ENCODE results near the gene ARL8A. TPM values are rescaled to one million over a fixed set of nuclear protein-coding genes. Genes with fewer than 3 reads are reported as not detected.
"Not testable (repeated sequence)": the region's sequence is repeated elsewhere in the genome, so short reads cannot be mapped to it uniquely, and the experiment has no call there.

The ARL8A gene
- total RNA-seq, 4 donors from 2014 or later: 34.9 to 57.5 (median 43.6) TPM

GRCh38 chr1:202186327-202186726 lies 41.8 kb upstream of the ARL8A start:
- peaks cover 83% of the 10 kb centered on the region for H3K27me3 ChIP-seq
- no peak for ATAC-seq
- no peaks in the 10 kb centered on the region for H3K9me3 ChIP-seq
- H3K4me3 ChIP-seq: no peak overlapping the region
- 86 to 100% methylated on average over 1 to 2 of the region's 7 CpGs for WGBS, 2 donors (ENCODE audit: low coverage in 1 of 2)
- TF ChIP-seq EP300 (IDR thresholded peaks at IDR 0.05) (no peak), POLR2AphosphoS5 (IDR thresholded peaks at IDR 0.05) (no peak), POLR2A (IDR thresholded peaks at IDR 0.05) (no peak), CTCF (IDR thresholded peaks at IDR 0.05) (no peak)
- H3K27ac ChIP-seq: no peak overlapping the region
- peaks cover 0 to 8% (median 2%) of the 10 kb centered on the region in 3 donors for H3K4me1 ChIP-seq
- no peaks in the 10 kb centered on the region for H3K36me3 ChIP-seq

GRCh38 chr1:202184750-202185460 lies 40.4 kb upstream of the ARL8A start:
- no peak overlapping the region for H3K4me3 ChIP-seq
- TF ChIP-seq POLR2AphosphoS5 (IDR thresholded peaks at IDR 0.05): no peak
- TF ChIP-seq CTCF (IDR thresholded peaks at IDR 0.05): peak in 3 of 4 experiments; percentile 54 to 83 (median 75)
- peaks cover 0 to 8% (median 2%) of the 10 kb centered on the region in 3 donors for H3K4me1 ChIP-seq
- 20% methylated on average over 2 of the region's 19 CpGs; no CpG with 5 or more reads in 1 of the 2 donors for WGBS, 2 donors (ENCODE audit: low coverage in 1 of 2)
- no peaks in the 10 kb centered on the region for H3K36me3 ChIP-seq
- no peaks in the 10 kb centered on the region for H3K9me3 ChIP-seq
- peaks cover 94% of the 10 kb centered on the region for H3K27me3 ChIP-seq
- peak; percentile 74 for ATAC-seq
- no peak overlapping the region for H3K27ac ChIP-seq

DNA sequence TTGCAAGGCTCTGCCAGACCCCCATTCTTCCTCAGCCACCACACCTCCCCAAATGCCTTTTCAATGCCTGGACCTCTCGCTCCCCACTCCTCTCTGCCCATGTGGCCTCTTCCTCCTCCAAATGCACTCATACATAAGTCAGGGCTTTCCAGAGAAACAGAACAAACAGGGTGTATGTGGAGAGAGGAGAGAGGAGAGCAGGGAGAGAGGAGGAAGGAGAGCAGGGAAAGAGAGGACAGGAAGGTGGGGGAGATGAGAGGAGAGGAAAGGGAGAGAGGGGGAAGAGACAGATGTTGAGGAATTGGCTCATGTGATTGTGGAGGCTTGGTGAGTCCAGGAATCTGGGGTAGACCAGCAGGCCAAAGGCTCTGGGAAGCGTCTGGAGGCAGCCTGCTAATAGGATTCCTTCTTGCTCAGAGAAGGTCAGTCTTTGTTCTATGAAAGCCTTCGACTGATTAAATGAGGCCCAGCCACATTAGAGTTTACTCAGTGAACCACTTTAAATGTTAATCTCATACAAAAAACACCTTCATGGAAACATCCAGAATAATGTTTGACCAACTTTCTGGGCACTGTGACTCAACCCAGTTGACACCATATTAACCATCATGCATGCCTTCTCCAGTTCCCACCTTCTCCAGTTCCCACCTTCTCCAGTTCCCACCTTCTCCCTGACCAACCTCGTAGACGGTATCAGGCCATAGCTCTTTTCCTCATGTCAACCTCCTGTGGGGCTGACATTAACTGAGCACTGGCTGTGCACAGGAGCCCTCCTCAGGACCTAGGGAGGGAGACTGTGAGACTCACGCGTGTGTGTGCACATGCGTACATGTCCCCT lies 37.7 kb upstream of the ARL8A start:
- H3K4me1 ChIP-seq: peaks cover 0 to 8% (median 2%) of the 10 kb centered on the region in 3 donors
- TF ChIP-seq POLR2A (IDR thresholded peaks at IDR 0.05) (no peak), CTCF (IDR thresholded peaks at IDR 0.05) (no peak), EP300 (IDR thresholded peaks at IDR 0.05) (no peak), POLR2AphosphoS5 (IDR thresholded peaks at IDR 0.05) (no peak)
- H3K36me3 ChIP-seq: no peaks in the 10 kb centered on the region
- H3K27me3 ChIP-seq: peaks cover 80% of the 10 kb centered on the region
- H3K9me3 ChIP-seq: no peaks in the 10 kb centered on the region
- H3K4me3 ChIP-seq: no peak overlapping the region
- WGBS, 2 donors (ENCODE audit: low coverage in 1 of 2): 91 to 92% methylated on average over 7 of the region's 8 CpGs
- no peak overlapping the region for H3K27ac ChIP-seq
- no peak for ATAC-seq

DNA sequence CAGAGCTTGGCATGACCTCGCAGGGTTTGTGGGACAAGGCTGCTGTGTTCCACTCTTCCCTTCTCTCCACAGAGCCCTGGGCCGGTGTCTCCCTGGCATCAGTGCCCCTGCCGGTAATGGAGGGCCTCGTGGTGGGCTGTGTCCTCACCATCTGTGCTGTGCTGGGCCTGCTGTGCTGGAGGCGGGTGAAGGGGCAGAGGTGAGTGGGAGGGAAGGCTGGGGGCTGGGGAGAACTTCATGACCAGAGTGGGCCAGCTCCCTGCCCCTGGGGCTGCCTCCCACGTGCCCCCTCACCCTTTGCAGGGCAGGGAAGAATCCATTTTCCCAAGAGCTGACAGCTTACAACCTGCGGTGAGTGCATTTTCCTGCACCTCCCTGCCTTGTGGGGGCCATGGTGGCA lies 37.0 kb upstream of the ARL8A start:
- 100% methylated on average over 1 of the region's 7 CpGs; no CpG with 5 or more reads in 1 of the 2 donors for WGBS, 2 donors (ENCODE audit: low coverage in 1 of 2)
- TF ChIP-seq EP300 (IDR thresholded peaks at IDR 0.05) (no peak), POLR2AphosphoS5 (IDR thresholded peaks at IDR 0.05) (no peak), CTCF (IDR thresholded peaks at IDR 0.05) (no peak)
- Histone ChIP-seq H3K9me3 (no peaks in the 10 kb centered on the region), H3K27me3 (peaks cover 74% of the 10 kb centered on the region), H3K27ac (no peak overlapping the region), H3K36me3 (no peaks in the 10 kb centered on the region), H3K4me3 (no peak overlapping the region), H3K4me1 (peaks cover 0 to 8% (median 2%) of the 10 kb centered on the region in 3 donors)
- ATAC-seq: no peak

DNA sequence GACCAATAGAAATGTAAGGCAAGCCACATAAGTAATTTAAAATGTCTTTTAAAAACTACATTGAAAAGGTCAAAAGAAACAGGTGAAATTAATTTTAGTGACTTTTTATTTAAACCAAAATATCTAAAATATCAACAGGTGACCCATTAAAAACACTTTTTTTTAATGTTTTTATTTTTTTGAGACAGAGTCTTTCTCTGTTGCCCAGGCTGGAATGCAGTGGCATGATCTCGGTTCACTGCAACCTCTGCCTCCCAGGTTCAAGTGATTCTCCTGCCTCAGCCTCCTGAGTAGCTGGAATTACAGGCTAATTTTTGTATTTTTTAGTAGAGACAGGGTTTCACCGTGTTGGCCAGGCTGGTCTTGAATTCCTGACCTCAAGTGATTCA lies 36.2 kb upstream of the ARL8A start:
- not testable (repeated sequence) for H3K4me1 ChIP-seq, H3K27ac ChIP-seq, H3K4me3 ChIP-seq, H3K36me3 ChIP-seq, H3K9me3 ChIP-seq, ATAC-seq
- WGBS, 2 donors (ENCODE audit: low coverage in 1 of 2): 67 to 90% methylated on average over 1 to 2 of the region's 2 CpGs
- peaks cover 66% of the 10 kb centered on the region for H3K27me3 ChIP-seq
